Mucosa of descending colon (tissue), 3 donors: ENCODE measurements around the gene GCLC. TPM values are rescaled to one million over a fixed set of nuclear protein-coding genes. Genes with fewer than 3 reads are reported as not detected.

Source experiments
- ATAC-seq: fragments of 200-7000 bp; cut with Tn5 transposase; one replicate; pipeline ENCODE4 v1.9.1; 2020; ENCODE audit warnings: mild to moderate bottlenecking, moderate library complexity
- DNase-seq, 3 donors: peaks; one replicate each; pipeline ENCODE4 v3.0.0-alpha.2; 2020
- H3K36me3 ChIP-seq: fragments of 200-600 bp; one replicate; pipeline ENCODE4 v1.8.0; 2021; ENCODE audit warnings: low read depth, mild to moderate bottlenecking
- H3K4me1 ChIP-seq: fragments of 200-600 bp; one replicate; pipeline ENCODE4 v1.8.0; 2021; ENCODE audit warnings: low read depth, mild to moderate bottlenecking
- H3K4me3 ChIP-seq: fragments of 200-600 bp; one replicate; pipeline ENCODE4 v1.8.0; 2021; ENCODE audit warnings: mild to moderate bottlenecking
- H3K9me3 ChIP-seq: fragments of 200-600 bp; one replicate; pipeline ENCODE4 v1.8.0; 2021; ENCODE audit warnings: mild to moderate bottlenecking
- intact Hi-C, 2 donors: fragments of 100-400 bp; cut with DNase I in 1 of 2; cut with micrococcal nuclease in 1 of 2; formaldehyde crosslinking; loops; one replicate each; pipeline versions ENCODE4 v1.11.0 to v1.11.1; 2022; cut with DNase I, micrococcal nuclease
- total RNA-seq, 3 donors: library from RNA; stranded (reverse); fragmentation: NEBNext Ultra II Directional in 2 of 3; extraction: Animal tissue kit (Norgen Biotek cat#: 25700) in 2 of 3; gene quantifications; one replicate each; pipeline versions ENCODE4 v1.2.1 to v1.2.4, GENCODE V29; 2021 to 2023
- TF ChIP-seq, protein P1 (sequence below): fragments of 200-600 bp; IDR thresholded peaks from one replicate; pipeline ENCODE4 v1.8.0; 2022; ENCODE audit warnings: antibody characterized with exemption, mild to moderate bottlenecking
- donor health status: DM: no; HTN: no; CAD: no; lungs with moderate emphysema.
- donor health status: DM: no; HTN: no; CAD: no.
- donor health status: DM: no; HTN: yes; CAD: no.

The GCLC gene
- total RNA-seq, 3 donors from 2014 or later, result 33.1 to 67.3 (median 40.5) TPM

DNA sequence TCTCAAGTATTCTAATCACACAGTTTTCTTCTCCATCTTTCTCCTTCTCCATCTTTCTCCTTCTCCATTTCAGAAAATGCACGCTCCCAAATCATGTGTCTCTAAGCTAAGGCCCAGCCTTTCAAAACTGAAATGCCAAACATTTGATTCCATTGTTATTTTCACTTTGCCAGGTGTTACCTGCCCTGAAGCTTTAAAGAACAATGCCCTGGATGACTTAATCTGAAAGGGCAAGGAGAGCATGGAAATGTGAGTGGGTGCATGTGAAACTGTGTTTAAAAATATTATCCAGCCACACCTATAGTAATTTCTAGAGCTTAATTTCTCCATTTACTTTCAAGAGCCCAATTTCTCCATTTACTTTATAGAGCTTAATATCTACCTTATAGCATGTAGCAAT is 42.4 kb upstream of the GCLC start:
- H3K9me3 ChIP-seq, result no peaks in the 10 kb centered on the region
- ATAC-seq (no peak), DNase-seq (no peak)
- intact Hi-C loops, result no loop called here
- TF ChIP-seq, protein P1, sequence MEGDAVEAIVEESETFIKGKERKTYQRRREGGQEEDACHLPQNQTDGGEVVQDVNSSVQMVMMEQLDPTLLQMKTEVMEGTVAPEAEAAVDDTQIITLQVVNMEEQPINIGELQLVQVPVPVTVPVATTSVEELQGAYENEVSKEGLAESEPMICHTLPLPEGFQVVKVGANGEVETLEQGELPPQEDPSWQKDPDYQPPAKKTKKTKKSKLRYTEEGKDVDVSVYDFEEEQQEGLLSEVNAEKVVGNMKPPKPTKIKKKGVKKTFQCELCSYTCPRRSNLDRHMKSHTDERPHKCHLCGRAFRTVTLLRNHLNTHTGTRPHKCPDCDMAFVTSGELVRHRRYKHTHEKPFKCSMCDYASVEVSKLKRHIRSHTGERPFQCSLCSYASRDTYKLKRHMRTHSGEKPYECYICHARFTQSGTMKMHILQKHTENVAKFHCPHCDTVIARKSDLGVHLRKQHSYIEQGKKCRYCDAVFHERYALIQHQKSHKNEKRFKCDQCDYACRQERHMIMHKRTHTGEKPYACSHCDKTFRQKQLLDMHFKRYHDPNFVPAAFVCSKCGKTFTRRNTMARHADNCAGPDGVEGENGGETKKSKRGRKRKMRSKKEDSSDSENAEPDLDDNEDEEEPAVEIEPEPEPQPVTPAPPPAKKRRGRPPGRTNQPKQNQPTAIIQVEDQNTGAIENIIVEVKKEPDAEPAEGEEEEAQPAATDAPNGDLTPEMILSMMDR, result no peak
- no peak overlapping the region for H3K4me3 ChIP-seq
- no peaks in the 10 kb centered on the region for H3K36me3 ChIP-seq
- peaks cover 3% of the 10 kb centered on the region for H3K4me1 ChIP-seq

- no peak overlapping the region for H3K4me3 ChIP-seq
- TF ChIP-seq, protein P1, result no peak
- H3K9me3 ChIP-seq, result no peaks in the 10 kb centered on the region
- no peaks in the 10 kb centered on the region for H3K36me3 ChIP-seq
- DNase-seq, result no peak
- intact Hi-C loops, result no loop called here
- H3K4me1 ChIP-seq, result peaks cover 10% of the 10 kb centered on the region
- ATAC-seq, result no peak
These were observed 40.5 kb upstream of the GCLC start for GRCh38 chr6:53585208-53585900.

DNA sequence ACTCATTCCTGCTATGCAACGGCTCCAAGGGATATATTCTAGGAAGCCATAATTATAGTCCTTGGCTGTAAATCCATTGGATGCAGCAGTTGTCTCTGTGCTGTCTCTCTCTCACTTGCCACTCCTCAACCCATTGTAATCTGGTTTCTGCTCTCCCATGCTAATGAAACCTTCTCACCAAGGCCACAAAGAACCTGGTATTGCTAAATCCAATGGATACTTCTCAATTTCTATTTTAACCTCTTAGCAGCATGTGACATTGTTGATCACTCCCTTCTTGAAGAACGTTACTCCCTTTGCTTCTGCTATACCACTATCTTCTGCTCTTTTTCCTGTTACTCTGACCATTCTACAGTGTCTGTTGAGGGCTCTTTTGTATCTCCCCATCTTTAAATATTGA is 39.8 kb upstream of the GCLC start:
- ATAC-seq (peak; percentile 10), DNase-seq (no peak)
- no peak overlapping the region for H3K4me3 ChIP-seq
- TF ChIP-seq, protein P1, result no peak
- intact Hi-C loops, result no loop called here
- H3K9me3 ChIP-seq, result no peaks in the 10 kb centered on the region
- H3K36me3 ChIP-seq, result no peaks in the 10 kb centered on the region
- H3K4me1 ChIP-seq, result peaks cover 10% of the 10 kb centered on the region

GRCh38 chr6:53583451-53583850 is 38.5 kb upstream of the GCLC start:
- ATAC-seq (no peak), DNase-seq (no peak)
- H3K9me3 ChIP-seq, result no peaks in the 10 kb centered on the region
- intact Hi-C loops, result no loop called here
- H3K4me1 ChIP-seq, result peaks cover 7% of the 10 kb centered on the region
- H3K36me3 ChIP-seq, result no peaks in the 10 kb centered on the region
- TF ChIP-seq, protein P1, result no peak
- no peak overlapping the region for H3K4me3 ChIP-seq

DNA sequence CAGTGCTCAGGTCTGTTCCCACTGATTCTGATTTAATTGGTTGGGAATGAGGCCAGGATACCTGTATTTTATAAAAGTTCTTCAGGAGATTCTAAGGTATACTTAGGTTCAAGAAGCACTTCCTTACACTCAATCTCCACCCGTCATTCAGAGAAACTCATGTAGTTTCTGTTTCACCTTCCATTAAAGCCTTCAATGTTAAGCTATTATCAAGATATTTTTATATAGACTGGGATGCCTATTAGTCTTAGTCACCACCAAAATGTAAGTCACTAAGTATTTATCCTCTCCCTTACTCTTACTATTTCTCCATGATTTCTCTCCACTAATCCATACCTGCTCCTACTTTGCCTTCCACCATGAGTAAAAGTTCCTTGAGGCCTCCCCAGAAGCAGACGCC is 38.1 kb upstream of the GCLC start:
- Histone ChIP-seq H3K9me3 (no peaks in the 10 kb centered on the region), H3K36me3 (no peaks in the 10 kb centered on the region), H3K4me1 (peaks cover 7% of the 10 kb centered on the region), H3K4me3 (no peak overlapping the region)
- intact Hi-C loops, result no loop called here
- ATAC-seq (peak; percentile 47), DNase-seq (no peak)
- TF ChIP-seq, protein P1, result no peak

DNA sequence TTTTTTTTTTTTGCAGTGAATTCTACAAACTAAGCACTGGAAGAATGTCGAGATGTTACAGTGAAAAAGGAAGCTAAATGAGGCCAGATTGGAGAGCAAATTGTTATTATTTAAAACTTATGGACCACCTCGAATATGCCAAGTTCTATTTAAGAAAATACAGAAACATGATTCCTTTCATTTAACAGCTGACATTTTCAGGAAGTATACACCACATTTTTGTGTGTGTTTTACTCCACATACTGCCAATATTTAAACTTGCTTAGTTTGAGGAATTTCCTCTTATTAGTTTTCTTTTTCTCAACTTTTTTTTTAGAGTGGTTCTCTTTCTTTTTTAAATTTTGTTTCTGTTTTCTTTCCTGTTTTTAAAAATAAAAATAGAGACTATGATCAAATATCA is 37.0 kb upstream of the GCLC start:
- DNase-seq (no peak), ATAC-seq (no peak)
- intact Hi-C loops, result no loop called here
- Histone ChIP-seq H3K4me3 (no peak overlapping the region), H3K36me3 (no peaks in the 10 kb centered on the region), H3K4me1 (peaks cover 7% of the 10 kb centered on the region), H3K9me3 (no peaks in the 10 kb centered on the region)
- TF ChIP-seq, protein P1, result no peak
